Loucy (cell line): ENCODE results near the gene PLK3.

ENCODE experiments used
- EZH2phosphoT487 ChIP-seq: fragments of 200-600 bp; IDR thresholded peaks from 2 replicates; pipeline ENCODE4 v1.6.1; 2018; ENCODE audit warnings: antibody characterized with exemption, mild to moderate bottlenecking, moderate library complexity, borderline replicate concordance
- TF ChIP-seq, protein P1 (sequence below): fragments of 200-600 bp; sonication (generic); conservative IDR thresholded peaks from 2 replicates; pipeline ENCODE4 v1.5.1; 2014; ENCODE audit warnings: mild to moderate bottlenecking, antibody characterized with exemption, low read length

DNA sequence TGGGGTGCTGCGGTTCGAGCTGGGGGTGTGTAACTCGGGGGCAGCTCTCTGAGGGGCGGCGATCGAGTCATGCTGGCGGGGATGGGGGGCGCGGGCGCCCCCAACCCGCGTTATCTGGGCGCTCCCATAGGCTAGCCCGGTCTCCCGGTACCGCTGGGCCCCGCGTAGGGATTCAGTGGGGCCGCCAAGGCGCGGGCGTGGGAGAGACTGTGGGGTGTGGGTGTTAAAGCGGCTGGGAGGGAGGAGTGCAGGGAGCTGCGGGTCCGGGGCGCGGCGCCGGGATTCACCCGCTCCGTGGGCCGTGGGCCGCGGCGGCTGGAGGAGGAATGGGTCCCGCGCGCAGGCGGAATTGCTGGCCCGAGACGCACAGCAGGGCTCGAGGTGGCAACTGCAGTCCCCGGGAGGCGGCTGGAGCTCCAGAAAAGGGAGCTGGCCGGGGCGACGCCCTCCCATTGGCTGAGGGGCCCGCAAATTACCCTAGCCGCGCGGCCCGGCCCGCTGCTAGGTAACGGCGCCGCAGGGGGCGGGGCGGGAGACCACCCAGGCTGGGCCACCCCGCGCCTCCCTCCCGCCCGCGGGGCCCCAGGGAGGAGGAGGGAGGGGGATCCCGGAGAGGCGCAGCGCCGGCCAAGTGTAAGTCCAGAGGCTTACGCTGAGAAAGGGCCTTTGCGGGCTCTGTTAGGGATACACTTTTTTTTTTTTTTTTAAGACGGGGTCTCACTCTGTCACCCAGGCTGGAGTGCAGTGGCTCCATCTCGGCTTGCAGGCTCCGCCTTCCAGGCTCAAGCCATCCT lies 42.9 kb downstream of the PLK3 start, which contains the start of gene PTCH2:
- TF ChIP-seq, protein P1, sequence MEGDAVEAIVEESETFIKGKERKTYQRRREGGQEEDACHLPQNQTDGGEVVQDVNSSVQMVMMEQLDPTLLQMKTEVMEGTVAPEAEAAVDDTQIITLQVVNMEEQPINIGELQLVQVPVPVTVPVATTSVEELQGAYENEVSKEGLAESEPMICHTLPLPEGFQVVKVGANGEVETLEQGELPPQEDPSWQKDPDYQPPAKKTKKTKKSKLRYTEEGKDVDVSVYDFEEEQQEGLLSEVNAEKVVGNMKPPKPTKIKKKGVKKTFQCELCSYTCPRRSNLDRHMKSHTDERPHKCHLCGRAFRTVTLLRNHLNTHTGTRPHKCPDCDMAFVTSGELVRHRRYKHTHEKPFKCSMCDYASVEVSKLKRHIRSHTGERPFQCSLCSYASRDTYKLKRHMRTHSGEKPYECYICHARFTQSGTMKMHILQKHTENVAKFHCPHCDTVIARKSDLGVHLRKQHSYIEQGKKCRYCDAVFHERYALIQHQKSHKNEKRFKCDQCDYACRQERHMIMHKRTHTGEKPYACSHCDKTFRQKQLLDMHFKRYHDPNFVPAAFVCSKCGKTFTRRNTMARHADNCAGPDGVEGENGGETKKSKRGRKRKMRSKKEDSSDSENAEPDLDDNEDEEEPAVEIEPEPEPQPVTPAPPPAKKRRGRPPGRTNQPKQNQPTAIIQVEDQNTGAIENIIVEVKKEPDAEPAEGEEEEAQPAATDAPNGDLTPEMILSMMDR = no peak
- no peak for TF ChIP-seq EZH2phosphoT487
